Ovary (tissue), 1 donor: ENCODE data around the gene ADAMTS8.

Experiments
- EP300 ChIP-seq: sonication (generic); formaldehyde crosslinking; IDR thresholded peaks from one replicate; pipeline ENCODE4 v1.6.1; 2017; ENCODE audit warnings: antibody characterized with exemption
- POLR2A ChIP-seq: fragments of 450-650 bp; IDR thresholded peaks from one replicate; pipeline ENCODE4 v1.6.1; 2017; ENCODE audit warnings: antibody characterized with exemption, mild to moderate bottlenecking, moderate library complexity

DNA sequence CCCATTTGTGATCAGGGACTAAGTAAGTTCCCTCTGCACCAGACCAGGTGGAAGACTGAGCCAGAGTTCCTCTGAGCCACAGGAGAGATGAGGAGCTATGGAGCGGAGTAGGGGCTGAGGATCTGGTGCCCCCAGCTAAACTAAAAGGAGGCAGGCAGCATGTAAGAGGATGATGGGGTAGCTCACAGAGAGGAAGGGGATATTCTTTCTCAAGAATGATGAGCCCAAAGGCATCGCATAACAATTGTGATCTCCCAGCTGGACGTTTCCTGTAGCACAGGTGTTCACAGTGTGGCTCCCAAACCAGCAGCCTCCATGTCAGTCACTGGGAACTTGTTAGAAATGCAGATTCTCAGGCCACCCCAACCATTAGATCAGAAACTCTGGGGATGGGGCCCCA is 24.4 kb downstream of the ADAMTS8 start:
- TF ChIP-seq EP300 (no peak), POLR2A (no peak)
